Activated T-cell treated with anti-CD3 and anti-CD28 coated beads for 1 hour (primary cell): ENCODE measurements around the gene NRG3.

ENCODE experiments used
- DNase-seq: peaks from one replicate; pipeline ENCODE4 v3.0.0-alpha.2; 2020; ENCODE audit warnings: low read depth

Gene NRG3

GRCh38 chr10:81874875-81875466 is at the start of gene NRG3:
TSS of gene NRG3 (plus strand) at chr10:81875194.
- no peak for DNase-seq

- no peak for DNase-seq
Observed at GRCh38 chr10:81828251-81828650, 46.7 kb upstream of the NRG3 start.

DNA sequence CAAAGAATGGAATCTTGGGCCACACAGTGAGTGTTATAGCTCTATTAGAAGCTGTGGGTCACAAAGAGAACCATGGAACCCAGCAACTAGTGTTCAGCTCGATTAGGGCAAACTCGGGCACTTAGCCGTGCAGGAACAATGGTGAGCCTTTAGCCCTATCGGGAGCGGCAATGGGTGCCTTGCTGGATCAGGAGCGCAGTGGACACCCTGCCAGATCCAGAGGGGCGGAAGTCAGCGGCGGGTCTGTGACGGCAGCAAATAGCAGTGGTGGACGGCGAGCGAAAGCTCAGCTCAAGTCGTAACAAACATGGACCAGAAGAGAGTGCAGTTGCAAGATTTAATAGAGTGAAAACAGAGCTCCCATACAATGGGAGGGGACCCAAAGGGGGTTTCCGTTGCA is 43.9 kb upstream of the NRG3 start:
- DNase-seq: no peak

DNA sequence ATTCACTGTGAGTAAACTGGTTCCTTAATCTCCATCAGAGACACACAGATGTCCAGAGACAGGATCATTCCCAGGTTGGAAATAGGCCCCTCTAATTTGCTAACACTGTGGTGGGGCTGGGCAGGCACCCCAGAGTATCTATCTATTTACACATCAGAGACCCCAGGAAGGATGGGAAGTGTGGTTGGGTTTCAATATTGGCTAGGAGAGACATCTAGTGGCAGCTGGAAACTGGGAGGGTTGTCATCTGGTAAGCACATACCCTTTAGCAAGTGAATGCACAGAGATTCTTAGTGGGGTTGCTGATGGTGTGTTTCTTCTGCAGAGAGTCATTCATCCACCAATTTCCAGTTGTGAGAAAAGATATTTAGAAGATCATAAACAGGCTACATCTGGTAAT is 36.0 kb upstream of the NRG3 start:
- DNase-seq: no peak

DNA sequence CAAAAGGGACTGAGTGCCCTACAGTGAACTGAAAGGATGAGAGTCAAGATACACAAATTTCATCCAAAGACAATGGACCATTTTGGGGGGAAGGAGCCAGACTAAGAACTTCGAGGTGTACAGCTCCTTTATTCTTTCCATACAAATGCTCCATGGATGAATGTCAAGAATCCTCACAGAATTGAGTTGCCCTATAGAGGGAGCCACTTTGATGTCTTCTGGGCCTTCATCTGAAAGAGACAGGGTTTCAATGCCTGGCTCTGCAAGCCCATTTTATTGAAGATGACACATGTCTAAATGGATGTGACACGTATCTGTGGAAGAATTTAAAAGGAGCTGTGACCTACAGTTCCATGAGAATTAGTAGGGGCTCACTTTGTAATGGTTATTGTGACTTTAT is 32.0 kb upstream of the NRG3 start:
- no peak for DNase-seq

- DNase-seq: no peak
Observed at GRCh38 chr10:81847675-81848074, 27.3 kb upstream of the NRG3 start.

GRCh38 chr10:81848514-81848913 is 26.5 kb upstream of the NRG3 start:
- no peak for DNase-seq

GRCh38 chr10:81848931-81849330 is 26.1 kb upstream of the NRG3 start:
- DNase-seq: no peak

GRCh38 chr10:81862596-81862995 is 12.4 kb upstream of the NRG3 start:
- DNase-seq: no peak

- DNase-seq: no peak
Observed at GRCh38 chr10:81863771-81864170, 11.2 kb upstream of the NRG3 start.

- DNase-seq: no peak
Observed at GRCh38 chr10:81865581-81865980, 9.4 kb upstream of the NRG3 start.

GRCh38 chr10:81866753-81867152 is 8.2 kb upstream of the NRG3 start:
- no peak for DNase-seq

GRCh38 chr10:81870472-81870871 is 4.5 kb upstream of the NRG3 start:
- DNase-seq: no peak

GRCh38 chr10:81871558-81871957 is 3.4 kb upstream of the NRG3 start:
- no peak for DNase-seq

DNA sequence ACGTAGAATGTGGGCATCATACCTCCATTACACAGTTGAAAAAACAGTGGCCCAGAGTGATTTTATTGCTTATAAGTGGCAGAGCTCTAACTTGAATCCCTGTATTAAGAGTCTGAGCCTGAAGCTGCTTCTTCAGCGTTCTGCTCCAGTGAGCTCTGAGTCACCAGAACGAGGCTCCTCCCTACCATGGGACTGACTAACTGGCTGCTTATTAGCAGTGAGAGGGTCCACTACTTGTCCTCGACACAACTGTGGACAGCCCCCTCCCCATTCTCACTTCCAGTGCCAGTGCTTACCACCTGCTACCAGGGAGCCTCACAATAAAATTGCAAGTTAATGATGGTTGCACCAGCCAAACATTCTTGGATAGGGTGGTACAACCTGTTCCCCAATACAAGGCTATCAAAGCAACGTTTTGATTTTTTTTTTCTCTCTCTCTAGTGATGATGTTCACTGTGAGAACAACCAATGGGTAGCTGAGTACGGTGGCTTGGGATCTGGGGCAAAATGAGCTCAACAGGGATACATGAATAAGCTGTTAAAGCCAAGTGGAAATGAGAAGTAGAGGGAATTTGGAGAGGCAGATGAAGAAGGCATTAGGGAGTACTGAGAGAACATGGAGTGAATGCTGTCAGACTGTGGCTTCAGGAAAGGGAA is 2.7 kb upstream of the NRG3 start:
- no peak for DNase-seq

GRCh38 chr10:81873231-81873931 is 1.6 kb upstream of the NRG3 start:
- DNase-seq: no peak

DNA sequence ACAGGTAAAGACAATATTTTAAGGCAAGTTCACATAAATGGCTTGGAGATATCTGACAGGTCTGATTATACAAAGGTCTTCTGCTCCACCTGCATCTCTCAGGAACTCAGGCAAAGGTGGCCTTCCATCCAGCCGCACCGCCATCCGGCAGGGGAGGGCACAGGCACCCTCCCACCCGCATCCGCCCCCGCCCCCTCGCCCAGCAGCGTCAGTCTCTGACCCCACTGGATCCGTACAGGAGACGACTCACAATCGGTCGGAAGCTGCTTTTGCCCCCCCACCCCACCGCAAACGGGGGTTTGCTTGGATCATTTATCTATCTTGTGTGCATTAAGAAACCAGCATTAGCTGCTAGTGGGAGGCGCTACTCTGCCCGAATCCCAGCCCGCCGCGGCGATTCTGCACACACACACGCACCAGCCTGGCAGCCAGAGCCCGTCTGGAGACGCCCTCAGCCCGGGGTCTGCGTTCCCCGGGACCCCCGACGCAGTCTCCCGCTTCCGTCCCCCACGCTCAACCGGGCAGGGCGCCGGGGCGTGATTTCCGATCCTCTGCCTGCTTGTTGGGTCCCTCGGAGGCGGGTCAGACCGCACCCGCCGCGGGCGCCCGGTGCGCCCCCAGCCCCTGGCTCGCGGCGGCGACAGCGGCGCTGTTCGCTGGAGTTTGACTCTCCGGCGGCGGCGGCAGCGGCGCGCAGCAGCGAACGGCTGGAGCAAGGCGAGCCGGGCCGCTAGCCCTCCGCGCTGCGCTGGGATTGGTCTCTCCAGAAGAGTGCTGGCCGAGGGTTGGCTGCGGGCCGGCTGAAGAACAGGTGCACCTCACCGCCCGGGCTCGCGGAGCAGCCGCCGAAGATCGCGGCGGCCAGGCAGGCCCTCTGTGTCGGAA is 820 bp upstream of the NRG3 start:
- DNase-seq: no peak

DNA sequence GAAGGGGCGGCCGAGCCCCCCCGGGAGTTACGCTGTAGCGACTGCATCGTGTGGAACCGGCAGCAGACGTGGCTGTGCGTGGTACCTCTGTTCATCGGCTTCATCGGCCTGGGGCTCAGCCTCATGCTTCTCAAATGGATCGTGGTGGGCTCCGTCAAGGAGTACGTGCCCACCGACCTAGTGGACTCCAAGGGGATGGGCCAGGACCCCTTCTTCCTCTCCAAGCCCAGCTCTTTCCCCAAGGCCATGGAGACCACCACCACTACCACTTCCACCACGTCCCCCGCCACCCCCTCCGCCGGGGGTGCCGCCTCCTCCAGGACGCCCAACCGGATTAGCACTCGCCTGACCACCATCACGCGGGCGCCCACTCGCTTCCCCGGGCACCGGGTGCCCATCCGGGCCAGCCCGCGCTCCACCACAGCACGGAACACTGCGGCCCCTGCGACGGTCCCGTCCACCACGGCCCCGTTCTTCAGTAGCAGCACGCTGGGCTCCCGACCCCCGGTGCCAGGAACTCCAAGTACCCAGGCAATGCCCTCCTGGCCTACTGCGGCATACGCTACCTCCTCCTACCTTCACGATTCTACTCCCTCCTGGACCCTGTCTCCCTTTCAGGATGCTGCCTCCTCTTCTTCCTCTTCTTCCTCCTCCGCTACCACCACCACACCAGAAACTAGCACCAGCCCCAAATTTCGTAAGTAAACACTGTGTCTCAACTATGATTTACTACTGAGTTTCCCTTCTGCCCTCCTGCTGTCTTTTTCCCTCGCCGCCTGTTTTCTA is 666 bp downstream of the NRG3 start:
- DNase-seq: no peak

GRCh38 chr10:81876253-81877077 is 1.5 kb downstream of the NRG3 start:
- no peak for DNase-seq

DNA sequence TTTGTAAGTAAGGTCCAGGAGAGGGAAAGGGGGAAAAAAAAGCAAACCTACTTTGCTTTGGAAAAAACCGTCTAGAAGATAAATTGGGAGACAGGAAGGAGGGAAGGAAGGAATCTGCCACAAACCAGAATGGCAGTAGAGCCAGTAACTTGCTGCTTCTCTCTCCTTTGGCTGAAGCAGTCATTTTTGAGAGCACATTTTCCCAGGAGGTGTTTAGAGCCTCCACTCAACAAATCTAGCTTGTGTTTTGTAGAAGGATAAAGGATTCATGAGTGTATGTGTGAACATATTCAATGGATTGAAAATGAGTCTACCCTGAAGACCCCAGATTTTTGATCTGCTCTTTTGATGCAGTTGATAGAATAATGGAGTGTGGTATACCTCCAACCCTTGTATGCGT is 2.6 kb downstream of the NRG3 start:
- DNase-seq: no peak

GRCh38 chr10:81882011-81882410 is 7.0 kb downstream of the NRG3 start:
- no peak for DNase-seq
